Lower leg skin (tissue), 4 donors: ENCODE measurements around the gene AUTS2. TPM values are rescaled to one million over a fixed set of nuclear protein-coding genes. Genes with fewer than 3 reads are reported as not detected.

Experiments used
- DNase-seq, 2 donors: peaks; one replicate each; pipeline ENCODE4 v3.0.0-alpha.2; 2019; ENCODE audit warnings: low spot score in 2 of 2
- H3K4me3 ChIP-seq: fragments of 200-600 bp; sonication (generic); 2 replicates; pipeline ENCODE4 v1.5.1; 2017; ENCODE audit warnings: mild to moderate bottlenecking, low read depth; ENCODE audit not compliant: poor library complexity, severe bottlenecking
- POLR2A ChIP-seq, 2 donors: fragments of 450-650 bp; IDR thresholded peaks; one replicate each; pipeline ENCODE4 v1.6.1; 2016 to 2017; ENCODE audit warnings: antibody characterized with exemption in 2 of 2, mild to moderate bottlenecking in 1 of 2, moderate library complexity in 1 of 2
- WGBS, 2 donors: methylation state at CpG; one replicate each; pipeline ENCODE4 v1.1.5; 2018; 5-methylcytosine and 5-hydroxymethylcytosine counted together
- intact Hi-C: fragments of 100-400 bp; cut with DNase I; formaldehyde crosslinking; loops from one replicate; pipeline ENCODE4 v1.15.0; 2023; ENCODE audit warnings: low total_unique reads
- total RNA-seq, 4 donors: library from RNA; depleted of rRNA; stranded (reverse); fragments of >200 nt; gene quantifications; one replicate each; pipeline ENCODE4 v1.1.0, GENCODE V29; 2016
- TF ChIP-seq, protein P1 (sequence below), 3 donors: fragments of 450-650 bp; IDR thresholded peaks; one replicate each; pipeline ENCODE4 v1.5.1; 2016; ENCODE audit warnings: antibody characterized with exemption in 3 of 3, mild to moderate bottlenecking in 3 of 3, moderate library complexity in 2 of 3

Gene AUTS2
- total RNA-seq, 4 donors from 2014 or later: 30.8 to 41.9 (median 40.5) TPM

DNA sequence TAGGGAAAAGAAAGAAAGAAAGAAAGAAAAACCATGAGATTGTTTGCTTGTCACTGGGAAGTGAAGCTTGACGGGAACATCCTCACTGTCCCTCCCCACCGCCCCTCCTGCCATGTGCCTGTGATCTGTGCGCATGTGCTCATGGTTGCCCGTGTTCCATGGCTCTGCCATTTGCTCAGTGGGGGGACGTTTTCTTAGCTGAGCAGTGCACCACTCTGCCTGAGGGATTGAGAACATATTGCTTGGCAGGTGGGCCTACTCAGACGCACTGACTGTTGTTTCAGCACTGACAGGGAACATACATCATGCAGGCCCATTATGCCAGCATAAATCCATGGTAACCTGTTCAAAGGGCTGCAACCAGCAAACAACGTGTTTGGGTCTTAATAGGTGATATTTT is 785.7 kb downstream of the AUTS2 start:
- whole genome bisulfite sequencing, 2 donors: 84 to 86% methylated on average over 7 of the region's 7 CpGs
- no peak for DNase-seq
- no peak for TF ChIP-seq POLR2A (IDR thresholded peaks at IDR 0.05)
- TF ChIP-seq, protein P1, sequence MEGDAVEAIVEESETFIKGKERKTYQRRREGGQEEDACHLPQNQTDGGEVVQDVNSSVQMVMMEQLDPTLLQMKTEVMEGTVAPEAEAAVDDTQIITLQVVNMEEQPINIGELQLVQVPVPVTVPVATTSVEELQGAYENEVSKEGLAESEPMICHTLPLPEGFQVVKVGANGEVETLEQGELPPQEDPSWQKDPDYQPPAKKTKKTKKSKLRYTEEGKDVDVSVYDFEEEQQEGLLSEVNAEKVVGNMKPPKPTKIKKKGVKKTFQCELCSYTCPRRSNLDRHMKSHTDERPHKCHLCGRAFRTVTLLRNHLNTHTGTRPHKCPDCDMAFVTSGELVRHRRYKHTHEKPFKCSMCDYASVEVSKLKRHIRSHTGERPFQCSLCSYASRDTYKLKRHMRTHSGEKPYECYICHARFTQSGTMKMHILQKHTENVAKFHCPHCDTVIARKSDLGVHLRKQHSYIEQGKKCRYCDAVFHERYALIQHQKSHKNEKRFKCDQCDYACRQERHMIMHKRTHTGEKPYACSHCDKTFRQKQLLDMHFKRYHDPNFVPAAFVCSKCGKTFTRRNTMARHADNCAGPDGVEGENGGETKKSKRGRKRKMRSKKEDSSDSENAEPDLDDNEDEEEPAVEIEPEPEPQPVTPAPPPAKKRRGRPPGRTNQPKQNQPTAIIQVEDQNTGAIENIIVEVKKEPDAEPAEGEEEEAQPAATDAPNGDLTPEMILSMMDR (IDR thresholded peaks at IDR 0.05): no peak
- H3K4me3 ChIP-seq: no peak overlapping the region
- intact Hi-C loops: no loop called here

DNA sequence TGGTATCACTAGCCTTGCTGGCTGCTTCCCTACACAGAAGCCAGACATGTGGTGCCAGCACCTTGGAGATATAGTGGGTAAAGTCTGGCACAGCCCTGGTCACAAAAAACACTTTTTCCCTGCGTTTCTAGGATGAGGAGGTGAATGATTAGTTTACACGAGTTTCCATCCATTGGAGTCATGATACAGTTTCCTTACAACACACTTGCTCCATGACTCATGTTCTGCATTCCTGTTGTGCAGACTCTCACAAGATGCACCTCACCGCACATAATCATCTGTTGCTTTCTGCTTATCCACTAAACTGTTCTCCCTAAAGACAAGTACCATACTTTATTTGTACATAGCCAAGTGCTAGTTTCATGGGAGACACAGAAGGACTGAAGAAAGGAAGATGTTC is 786.6 kb downstream of the AUTS2 start:
- 64 to 67% methylated on average over 3 of the region's 3 CpGs for WGBS, 2 donors
- DNase-seq: no peak
- intact Hi-C loops: no loop called here
- H3K4me3 ChIP-seq: no peak overlapping the region
- TF ChIP-seq, protein P1 (IDR thresholded peaks at IDR 0.05): no peak
- no peak for TF ChIP-seq POLR2A (IDR thresholded peaks at IDR 0.05)

DNA sequence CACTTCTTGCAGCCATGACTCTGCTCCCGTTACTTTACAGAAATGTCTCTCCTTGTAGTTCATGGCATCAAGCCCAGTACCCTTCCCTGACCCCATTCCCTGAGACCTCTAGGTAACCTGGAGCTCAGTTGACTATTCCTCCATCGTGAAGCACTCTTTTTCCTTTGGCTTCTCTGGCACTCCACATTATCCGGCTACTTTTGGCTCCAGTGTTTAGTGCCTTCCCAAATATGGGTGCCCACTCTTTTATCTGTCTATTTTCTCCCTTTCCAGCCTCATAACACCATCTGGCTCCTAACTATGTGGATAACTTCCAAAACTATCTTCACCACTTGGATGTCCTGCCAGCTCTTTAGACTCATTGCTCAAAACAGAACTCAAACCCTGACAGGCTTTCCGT is 788.9 kb downstream of the AUTS2 start:
- TF ChIP-seq, protein P1 (IDR thresholded peaks at IDR 0.05): no peak
- no peak for TF ChIP-seq POLR2A (IDR thresholded peaks at IDR 0.05)
- intact Hi-C loops: no loop called here
- 61 to 68% methylated on average over 4 of the region's 4 CpGs for WGBS, 2 donors
- no peak for DNase-seq
- H3K4me3 ChIP-seq: no peak overlapping the region

DNA sequence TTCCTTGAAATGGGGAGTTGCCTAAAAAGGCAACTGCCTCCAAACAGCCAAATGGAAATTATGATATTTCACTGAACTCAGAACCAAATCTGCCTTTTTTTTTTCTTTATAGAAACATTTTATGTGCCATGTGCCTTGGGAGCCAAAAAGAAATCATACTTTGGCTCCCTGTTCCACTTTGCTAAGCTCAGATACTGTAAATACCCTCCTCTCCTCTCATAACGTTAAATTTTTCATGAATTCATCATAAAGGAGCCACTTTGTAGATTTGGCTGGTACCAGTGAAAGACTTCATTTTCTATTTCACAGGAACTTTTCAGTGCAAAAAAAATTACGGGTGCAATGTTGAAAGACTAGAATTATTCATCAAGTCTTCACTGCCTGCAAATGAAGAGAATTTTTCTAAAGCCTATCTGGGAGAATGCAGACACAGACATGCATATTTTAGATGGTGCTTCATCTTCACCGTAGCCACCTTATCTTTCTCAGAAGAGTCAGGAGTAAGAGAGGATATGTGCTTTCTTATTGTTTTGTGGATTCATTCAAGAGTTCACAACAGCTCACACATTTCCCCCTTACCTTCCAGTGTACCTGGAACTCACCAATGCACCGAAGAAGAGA is 791.4 kb downstream of the AUTS2 start:
- no peak overlapping the region for H3K4me3 ChIP-seq
- 79 to 82% methylated on average over 4 of the region's 4 CpGs for WGBS, 2 donors
- TF ChIP-seq POLR2A (IDR thresholded peaks at IDR 0.05): no peak
- TF ChIP-seq, protein P1 (IDR thresholded peaks at IDR 0.05): no peak
- no peak for DNase-seq
- intact Hi-C loops: no loop called here

DNA sequence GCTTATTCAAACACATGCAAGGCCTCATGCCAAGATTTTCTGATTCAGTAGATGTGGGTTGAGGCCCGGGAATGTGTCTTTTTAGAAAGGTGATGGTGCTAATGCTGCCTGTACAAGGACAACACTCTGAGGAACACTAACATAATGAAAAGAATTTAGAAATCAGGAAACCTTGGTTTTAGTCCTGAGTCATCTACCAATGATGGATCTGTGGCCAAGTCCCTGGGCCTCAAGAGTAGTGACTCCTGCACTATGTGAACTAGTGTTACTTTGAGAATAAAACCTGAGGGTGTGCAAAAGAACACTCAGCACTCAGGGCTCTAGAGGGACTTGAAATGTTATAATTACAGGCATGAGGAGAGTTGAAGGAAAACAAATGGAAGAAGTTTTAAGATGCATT is 792.0 kb downstream of the AUTS2 start:
- no peak for TF ChIP-seq POLR2A (IDR thresholded peaks at IDR 0.05)
- TF ChIP-seq, protein P1 (IDR thresholded peaks at IDR 0.05): no peak
- DNase-seq: no peak
- 93 to 100% methylated on average over 1 of the region's 1 CpG for WGBS, 2 donors
- H3K4me3 ChIP-seq: no peak overlapping the region
- intact Hi-C loops: no loop called here
